Panc1 (cell line): ENCODE results near the gene MLLT10. TPM values are rescaled to one million over a fixed set of nuclear protein-coding genes. Genes with fewer than 3 reads are reported as not detected.

Experiments used
- ATAC-seq: fragments of 200-7000 bp; cut with Tn5 transposase; 2 replicates; pipeline ENCODE4 v1.9.1; 2020; ENCODE audit warnings: mild to moderate bottlenecking, moderate library complexity
- BruUV-seq: library from RNA; stranded (reverse); fragments of 400-500 nt; replicated peaks from 2 replicates; lab custom pipeline; 2021; lab: Mats Ljungman, UMichigan
- CTCF ChIA-PET: fragments of 300-600 bp; sonication (Branson Sonifier 250); formaldehyde crosslinking; loops from one replicate; lab custom pipeline; 2022; ENCODE audit warnings: antibody characterized with exemption; lab: Charles Lee
- POLR2A ChIA-PET: fragments of 300-600 bp; sonication (Branson Sonifier 250); formaldehyde crosslinking; loops from one replicate; lab custom pipeline; 2022; ENCODE audit warnings: antibody characterized with exemption; lab: Charles Lee
- DNase-seq: peaks from one replicate; pipeline ENCODE4 v3.0.0-alpha.2; 2010; ENCODE audit warnings: low read depth, low spot score
- H3K27ac ChIP-seq: 2 replicates; pipeline ENCODE4 v1.5.1; 2011; ENCODE audit warnings: mild to moderate bottlenecking, low read length, inconsistent platforms
- H3K27me3 ChIP-seq: fragments of 200-500 bp; sonication (Bioruptor generic); 2 replicates; pipeline ENCODE4 v1.6.0; 2014; ENCODE audit warnings: low read length, inconsistent platforms; ENCODE audit not compliant: control insufficient read depth, insufficient read depth
- H3K36me3 ChIP-seq: fragments of 200-500 bp; sonication (Bioruptor generic); 2 replicates; pipeline ENCODE4 v1.5.1; 2014; ENCODE audit warnings: inconsistent platforms, mild to moderate bottlenecking, low read length, moderate library complexity; ENCODE audit not compliant: control insufficient read depth, insufficient read depth
- H3K4me1 ChIP-seq: 2 replicates; pipeline ENCODE4 v1.5.1; 2011; ENCODE audit warnings: inconsistent platforms, mild to moderate bottlenecking, low read length, moderate library complexity; ENCODE audit not compliant: control insufficient read depth, insufficient read depth
- H3K4me3 ChIP-seq, 2 experiments: 2 replicates each; pipeline ENCODE4 v1.5.1; 2011 to 2012; ENCODE audit warnings: low read depth in 2 of 2, low read length in 2 of 2, mild to moderate bottlenecking in 2 of 2, inconsistent platforms in 1 of 2, moderate library complexity in 1 of 2
- H3K9me3 ChIP-seq: fragments of 200-500 bp; sonication (Bioruptor generic); 2 replicates; pipeline ENCODE4 v1.5.1; 2014; ENCODE audit warnings: low read depth, mild to moderate bottlenecking, inconsistent platforms, low read length, moderate library complexity; ENCODE audit not compliant: control insufficient read depth, insufficient read depth
- CTCF ChIP-seq: fragments of 450-650 bp; IDR thresholded peaks from 2 replicates; pipeline ENCODE4 v1.5.1; 2017; ENCODE audit warnings: mild to moderate bottlenecking
- POLR2AphosphoS5 ChIP-seq: IDR thresholded peaks from 2 replicates; pipeline ENCODE4 v1.6.1; 2012; ENCODE audit warnings: mild to moderate bottlenecking, low read depth, low read length, moderate library complexity
- SIN3A ChIP-seq: IDR thresholded peaks from 2 replicates; pipeline ENCODE4 v1.6.1; 2012; ENCODE audit warnings: low read depth, mild to moderate bottlenecking, low read length, moderate library complexity, borderline replicate concordance; ENCODE audit not compliant: insufficient read depth
- TCF7L2 ChIP-seq: IDR thresholded peaks from 2 replicates; pipeline ENCODE4 v1.6.1; 2011; ENCODE audit warnings: mild to moderate bottlenecking, low read depth, low read length, inconsistent platforms
- in situ Hi-C: cut with HindIII; loops from 2 replicates; pipeline ENCODE4 v1.10.0; 2016; ENCODE audit warnings: low sequenced_read_pairs, low pct_unique_long_range_greater_than_20kb
- intact Hi-C: fragments of 100-400 bp; cut with micrococcal nuclease; formaldehyde crosslinking; loops from one replicate; pipeline ENCODE4 v1.10.0; 2022; ENCODE audit not compliant: unreplicated experiment
- total RNA-seq: library from RNA; stranded (reverse); gene quantifications from one replicate; pipeline ENCODE4 v1.2.1, GENCODE V29; 2021; ENCODE audit not compliant: unreplicated experiment
- TF ChIP-seq, protein P1 (sequence below), 2 experiments: IDR thresholded peaks; 2 replicates each; pipeline ENCODE4 v1.6.1; 2011 to 2012; ENCODE audit warnings: low read depth in 2 of 2, control low read depth in 1 of 2, low read length in 1 of 2, mild to moderate bottlenecking in 1 of 2, moderate library complexity in 1 of 2; ENCODE audit not compliant: insufficient read depth in 1 of 2

MLLT10 gene
- total RNA-seq, 1 experiment from 2014 or later = 33.4 TPM

DNA sequence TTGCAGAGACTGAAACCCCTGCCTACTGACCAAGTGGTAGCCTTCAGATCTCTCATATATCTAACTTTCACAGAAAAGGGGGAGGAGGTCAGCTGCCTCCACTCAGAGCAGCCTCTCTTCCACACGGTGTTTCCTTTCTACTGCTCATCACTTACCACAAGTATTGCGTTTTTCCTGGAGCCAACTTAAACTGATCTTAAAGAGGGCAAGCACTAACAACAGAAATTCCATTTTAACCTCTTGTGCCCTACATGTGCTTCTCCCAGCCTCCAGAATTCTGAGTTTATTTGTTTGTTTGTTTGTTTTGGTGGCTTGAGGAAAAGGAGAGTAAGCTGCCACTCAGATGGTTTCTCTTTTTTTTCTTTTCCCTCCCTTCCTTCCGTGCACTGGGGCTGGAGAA is 27.7 kb upstream of the MLLT10 start:
- ChIA-PET CTCF (no interaction called here), POLR2A (no interaction called here)

GRCh38 chr10:21507150-21507549 is 26.9 kb upstream of the MLLT10 start:
- ChIA-PET POLR2A (interaction anchor here (1.2 kb wide), 1 partner anchor 10 kb away, joined by 6 read pairs; no protein-coding TSS in a partner anchor), CTCF (no interaction called here)
- intact Hi-C loops (no loop called here), in situ Hi-C loops (no loop called here)
- Histone ChIP-seq H3K27ac (peak overlapping the region; percentile 86), H3K4me1 (peaks cover 59% of the 10 kb centered on the region), H3K27me3 (no peaks in the 10 kb centered on the region), H3K36me3 (no peaks in the 10 kb centered on the region), H3K9me3 (no peaks in the 10 kb centered on the region), H3K4me3 (peak overlapping the region; percentile 14 to 31)
- TF ChIP-seq SIN3A (no peak), POLR2AphosphoS5 (no peak), CTCF (no peak), TCF7L2 (no peak)
- TF ChIP-seq, protein P1, sequence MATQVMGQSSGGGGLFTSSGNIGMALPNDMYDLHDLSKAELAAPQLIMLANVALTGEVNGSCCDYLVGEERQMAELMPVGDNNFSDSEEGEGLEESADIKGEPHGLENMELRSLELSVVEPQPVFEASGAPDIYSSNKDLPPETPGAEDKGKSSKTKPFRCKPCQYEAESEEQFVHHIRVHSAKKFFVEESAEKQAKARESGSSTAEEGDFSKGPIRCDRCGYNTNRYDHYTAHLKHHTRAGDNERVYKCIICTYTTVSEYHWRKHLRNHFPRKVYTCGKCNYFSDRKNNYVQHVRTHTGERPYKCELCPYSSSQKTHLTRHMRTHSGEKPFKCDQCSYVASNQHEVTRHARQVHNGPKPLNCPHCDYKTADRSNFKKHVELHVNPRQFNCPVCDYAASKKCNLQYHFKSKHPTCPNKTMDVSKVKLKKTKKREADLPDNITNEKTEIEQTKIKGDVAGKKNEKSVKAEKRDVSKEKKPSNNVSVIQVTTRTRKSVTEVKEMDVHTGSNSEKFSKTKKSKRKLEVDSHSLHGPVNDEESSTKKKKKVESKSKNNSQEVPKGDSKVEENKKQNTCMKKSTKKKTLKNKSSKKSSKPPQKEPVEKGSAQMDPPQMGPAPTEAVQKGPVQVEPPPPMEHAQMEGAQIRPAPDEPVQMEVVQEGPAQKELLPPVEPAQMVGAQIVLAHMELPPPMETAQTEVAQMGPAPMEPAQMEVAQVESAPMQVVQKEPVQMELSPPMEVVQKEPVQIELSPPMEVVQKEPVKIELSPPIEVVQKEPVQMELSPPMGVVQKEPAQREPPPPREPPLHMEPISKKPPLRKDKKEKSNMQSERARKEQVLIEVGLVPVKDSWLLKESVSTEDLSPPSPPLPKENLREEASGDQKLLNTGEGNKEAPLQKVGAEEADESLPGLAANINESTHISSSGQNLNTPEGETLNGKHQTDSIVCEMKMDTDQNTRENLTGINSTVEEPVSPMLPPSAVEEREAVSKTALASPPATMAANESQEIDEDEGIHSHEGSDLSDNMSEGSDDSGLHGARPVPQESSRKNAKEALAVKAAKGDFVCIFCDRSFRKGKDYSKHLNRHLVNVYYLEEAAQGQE (IDR thresholded peaks at IDR 0.05; ENCODE audit: insufficient read depth in 1 of 2, low read depth in 2 of 2, low read length in 1 of 2) = no peak
- peak; percentile 64 for ATAC-seq
- DNase-seq = no peak
- no TSS peak for BruUV-seq

More for the DNA sequence above, 27.7 kb upstream of the MLLT10 start:
- ATAC-seq = no peak
- H3K4me3 ChIP-seq = peak overlapping the region in 1 of 2 experiments; percentile 23; a peak in 1 of 4 replicates
- in situ Hi-C loops (no loop called here), intact Hi-C loops (no loop called here)
- no peak for TF ChIP-seq CTCF
- no peak for TF ChIP-seq POLR2AphosphoS5
- TF ChIP-seq SIN3A = no peak
- TF ChIP-seq TCF7L2 = no peak
- TF ChIP-seq, protein P1 (IDR thresholded peaks at IDR 0.05; ENCODE audit: insufficient read depth in 1 of 2, low read depth in 2 of 2, low read length in 1 of 2) = no peak
- no peaks in the 10 kb centered on the region for H3K36me3 ChIP-seq
- BruUV-seq = no TSS peak
- no peak for DNase-seq
- no peaks in the 10 kb centered on the region for H3K9me3 ChIP-seq
- peaks cover 58% of the 10 kb centered on the region for H3K4me1 ChIP-seq
- no peaks in the 10 kb centered on the region for H3K27me3 ChIP-seq
- H3K27ac ChIP-seq = peak overlapping the region; percentile 86
